NCI-H2196 treated with DMSO at 0.1 percent for 48 hours (cell line): ENCODE measurements around the gene PCDHGA1.
"Not testable (repeated sequence)": the region's sequence is repeated elsewhere in the genome, so short reads cannot be mapped to it uniquely, and the experiment has no call there.

Experiments
- DNase-seq: peaks from one replicate; lab custom pipeline; 2025; ENCODE audit not compliant: unreplicated experiment; lab: John Stamatoyannopoulos, UW

PCDHGA1 gene

GRCh38 chr5:141382469-141383294 is 52.4 kb downstream of the PCDHGA1 start, which contains the start of gene PCDHGA7:
PCDHGA7 (plus strand) TSS chr5:141382742; CDS start chr5:141382900, 158 bp downstream.
- no peak for DNase-seq

GRCh38 chr5:141383345-141383744 is 53.0 kb downstream of the PCDHGA1 start:
- DNase-seq: no peak

GRCh38 chr5:141384471-141385267 is 54.4 kb downstream of the PCDHGA1 start:
- no peak for DNase-seq

- not testable (repeated sequence) for DNase-seq
Measured at GRCh38 chr5:141387557-141388311, 57.4 kb downstream of the PCDHGA1 start, which contains the start of gene PCDHGB4. PCDHGB4 (plus strand) TSS chr5:141387698; CDS start chr5:141387885, 187 bp downstream.

- no peak for DNase-seq
Measured at GRCh38 chr5:141388661-141389060, 58.3 kb downstream of the PCDHGA1 start.

GRCh38 chr5:141389153-141390042 is 59.1 kb downstream of the PCDHGA1 start:
- no peak for DNase-seq

- DNase-seq: no peak
Measured at GRCh38 chr5:141392429-141393198, 62.3 kb downstream of the PCDHGA1 start, which contains the start of gene PCDHGA8. PCDHGA8 (plus strand) TSS chr5:141392633; CDS start chr5:141392814, 181 bp downstream.

GRCh38 chr5:141393267-141393666 is 63.0 kb downstream of the PCDHGA1 start:
- DNase-seq: no peak

GRCh38 chr5:141394401-141395187 is 64.3 kb downstream of the PCDHGA1 start:
- DNase-seq: not testable (repeated sequence)

- DNase-seq: not testable (repeated sequence)
Measured at GRCh38 chr5:141397756-141398551, 67.6 kb downstream of the PCDHGA1 start, which contains the start of gene PCDHGB5. PCDHGB5 (plus strand) TSS chr5:141397947; CDS start chr5:141398128, 181 bp downstream.

GRCh38 chr5:141398608-141399007 is 68.3 kb downstream of the PCDHGA1 start:
- no peak for DNase-seq

- no peak for DNase-seq
Measured at GRCh38 chr5:141399555-141400258, 69.4 kb downstream of the PCDHGA1 start.

GRCh38 chr5:141402553-141403243 is 72.4 kb downstream of the PCDHGA1 start, which contains the start of gene PCDHGA9:
PCDHGA9 (plus strand) TSS chr5:141402778; CDS start chr5:141402953, 175 bp downstream.
- DNase-seq: no peak

- DNase-seq: no peak
Measured at GRCh38 chr5:141403387-141403786, 73.1 kb downstream of the PCDHGA1 start.

GRCh38 chr5:141407790-141408505 is 77.6 kb downstream of the PCDHGA1 start, which contains the start of gene PCDHGB6:
PCDHGB6 (plus strand) TSS chr5:141408021; CDS start chr5:141408203, 182 bp downstream.
- peak; percentile 70 for DNase-seq
